ENCODE results near the gene NAALADL1. TPM values are rescaled to one million over a fixed set of nuclear protein-coding genes. Genes with fewer than 3 reads are reported as not detected.

The NAALADL1 gene
- total RNA-seq, 1 experiment from 2014 or later = 0.23 TPM

- no TSS peak for BruUV-seq (replicated peaks)
- POLR2A ChIA-PET = interaction anchor here (0.6 kb wide), 1 partner anchor 58 kb away, joined by 3 read pairs; no protein-coding TSS in a partner anchor
- no peaks in the 10 kb centered on the region for H3K36me3 ChIP-seq (ENCODE audit: control insufficient read depth, insufficient read depth, low read length)
- no peaks in the 10 kb centered on the region for H3K9me3 ChIP-seq (ENCODE audit: control insufficient read depth, insufficient read depth, low read depth, low read length)
- intact Hi-C loops (cut with micrococcal nuclease; ENCODE audit: unreplicated experiment) = no loop called here
- in situ Hi-C loops (cut with HindIII; ENCODE audit: low pct_unique_long_range_greater_than_20kb, low sequenced_read_pairs) = no loop called here
- peak overlapping the region; percentile 60 to 82 for H3K4me3 ChIP-seq (ENCODE audit: low read depth in 2 of 2, low read length in 2 of 2)
- DNase-seq (ENCODE audit: low read depth, low spot score) = no peak
- TF ChIP-seq REST (IDR thresholded peaks at IDR 0.05; ENCODE audit: insufficient read depth in 1 of 2, low read depth in 2 of 2, low read length in 1 of 2) (no peak), TCF7L2 (IDR thresholded peaks at IDR 0.05; ENCODE audit: low read depth, low read length) (no peak), SIN3A (IDR thresholded peaks at IDR 0.05; ENCODE audit: borderline replicate concordance, insufficient read depth, low read depth, low read length) (no peak), POLR2AphosphoS5 (IDR thresholded peaks at IDR 0.05; ENCODE audit: low read depth, low read length) (no peak), CTCF (IDR thresholded peaks at IDR 0.05) (no peak)
- ATAC-seq = no peak
- no peaks in the 10 kb centered on the region for H3K27me3 ChIP-seq (ENCODE audit: control insufficient read depth, insufficient read depth, low read length)
- CTCF ChIA-PET = no interaction called here
- H3K27ac ChIP-seq (ENCODE audit: low read length) = peak overlapping the region; percentile 93
- H3K4me1 ChIP-seq (ENCODE audit: control insufficient read depth, insufficient read depth, low read length) = peaks cover 16% of the 10 kb centered on the region
Observed at GRCh38 chr11:65040520-65040846, 17.9 kb downstream of the NAALADL1 start.

- no TSS peak for BruUV-seq (replicated peaks)
- TF ChIP-seq POLR2AphosphoS5 (IDR thresholded peaks at IDR 0.05; ENCODE audit: low read depth, low read length) = no peak
- DNase-seq (ENCODE audit: low read depth, low spot score) (no peak), ATAC-seq (no peak)
- POLR2A ChIA-PET = interaction anchor here (0.7 kb wide), 1 partner anchor 19 kb away, joined by 3 read pairs; no protein-coding TSS in a partner anchor
- H3K4me1 ChIP-seq (ENCODE audit: control insufficient read depth, insufficient read depth, low read length) = peaks cover 5% of the 10 kb centered on the region
- no peak overlapping the region for H3K4me3 ChIP-seq (ENCODE audit: low read depth in 2 of 2, low read length in 2 of 2)
- no peaks in the 10 kb centered on the region for H3K36me3 ChIP-seq (ENCODE audit: control insufficient read depth, insufficient read depth, low read length)
- in situ Hi-C loops (cut with HindIII; ENCODE audit: low pct_unique_long_range_greater_than_20kb, low sequenced_read_pairs) (no loop called here), intact Hi-C loops (cut with micrococcal nuclease; ENCODE audit: unreplicated experiment) (no loop called here)
- H3K27me3 ChIP-seq (ENCODE audit: control insufficient read depth, insufficient read depth, low read length) = no peaks in the 10 kb centered on the region
- CTCF ChIA-PET = no interaction called here
- no peaks in the 10 kb centered on the region for H3K9me3 ChIP-seq (ENCODE audit: control insufficient read depth, insufficient read depth, low read depth, low read length)
- H3K27ac ChIP-seq (ENCODE audit: low read length) = no peak overlapping the region
Observed at GRCh38 chr11:65036931-65037330, 21.4 kb downstream of the NAALADL1 start.

- no peak for TF ChIP-seq REST (IDR thresholded peaks at IDR 0.05; ENCODE audit: insufficient read depth in 1 of 2, low read depth in 2 of 2, low read length in 1 of 2)
- H3K9me3 ChIP-seq (ENCODE audit: control insufficient read depth, insufficient read depth, low read depth, low read length) = no peaks in the 10 kb centered on the region
- ATAC-seq (no peak), DNase-seq (ENCODE audit: low read depth, low spot score) (no peak)
- peaks cover 5% of the 10 kb centered on the region for H3K4me1 ChIP-seq (ENCODE audit: control insufficient read depth, insufficient read depth, low read length)
- BruUV-seq (replicated peaks) = no TSS peak
- ChIA-PET POLR2A (interaction anchor here (0.6 kb wide), 1 partner anchor 66 kb away, joined by 3 read pairs; no protein-coding TSS in a partner anchor), CTCF (no interaction called here)
- in situ Hi-C loops (cut with HindIII; ENCODE audit: low pct_unique_long_range_greater_than_20kb, low sequenced_read_pairs) = no loop called here
- H3K27ac ChIP-seq (ENCODE audit: low read length) = no peak overlapping the region
- intact Hi-C loops (cut with micrococcal nuclease; ENCODE audit: unreplicated experiment) = no loop called here
- H3K27me3 ChIP-seq (ENCODE audit: control insufficient read depth, insufficient read depth, low read length) = no peaks in the 10 kb centered on the region
- no peak overlapping the region for H3K4me3 ChIP-seq (ENCODE audit: low read depth in 2 of 2, low read length in 2 of 2)
- no peaks in the 10 kb centered on the region for H3K36me3 ChIP-seq (ENCODE audit: control insufficient read depth, insufficient read depth, low read length)
Observed at GRCh38 chr11:65035579-65035978, 22.8 kb downstream of the NAALADL1 start.
